Gastroesophageal sphincter (tissue), 3 donors: ENCODE measurements around the gene RUSF1.
"Not testable (repeated sequence)": the region's sequence is repeated elsewhere in the genome, so short reads cannot be mapped to it uniquely, and the experiment has no call there.

Experiments used
- CTCF ChIP-seq, 4 experiments: fragments of 200-600 bp in 2 of 4; fragments of 450-650 bp in 2 of 4; sonication (generic) in 1 of 4; IDR thresholded peaks; one replicate each; pipeline ENCODE4 v1.5.1; 2017 to 2019; ENCODE audit warnings: antibody characterized with exemption in 4 of 4, mild to moderate bottlenecking in 2 of 4, moderate library complexity in 2 of 4
- EP300 ChIP-seq: sonication (generic); formaldehyde crosslinking; IDR thresholded peaks from one replicate; pipeline ENCODE4 v1.6.1; 2017; ENCODE audit warnings: antibody characterized with exemption, mild to moderate bottlenecking
- POLR2A ChIP-seq, 2 donors: fragments of 450-650 bp; IDR thresholded peaks; one replicate each; pipeline ENCODE4 v1.6.1; 2017; ENCODE audit warnings: antibody characterized with exemption in 2 of 2, mild to moderate bottlenecking in 2 of 2, moderate library complexity in 1 of 2

GRCh38 chr16:31539762-31540161 lies 31.6 kb upstream of the RUSF1 start:
- TF ChIP-seq CTCF (IDR thresholded peaks at IDR 0.05); POLR2A (IDR thresholded peaks at IDR 0.05); EP300: not testable (repeated sequence)
